ENCODE measurements around the gene TKFC. TPM values are rescaled to one million over a fixed set of nuclear protein-coding genes. Genes with fewer than 3 reads are reported as not detected.

The TKFC gene
- total and polyA plus RNA-seq, 4 donors = 15.7 to 134 (median 53.4) TPM

DNA sequence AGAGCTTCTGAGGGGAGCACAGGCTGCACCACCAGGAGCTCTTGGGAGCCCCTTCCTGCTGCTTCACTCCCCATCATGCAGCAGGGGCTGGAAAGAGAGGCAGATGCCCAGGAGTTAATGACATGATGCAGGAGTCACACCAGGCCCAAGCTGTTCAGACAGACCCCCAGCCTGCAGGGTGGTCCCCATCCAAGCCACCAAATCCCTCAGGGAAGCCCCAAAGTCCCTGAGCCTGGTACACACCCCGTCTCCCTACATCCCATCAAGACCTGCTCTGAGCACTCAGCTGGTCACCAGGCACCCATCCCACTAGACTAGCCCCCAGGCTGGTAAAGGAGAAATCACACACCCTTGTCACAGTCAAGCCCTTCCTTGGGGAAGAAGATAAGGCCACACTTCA is 17.3 kb downstream of the TKFC start:
- Histone ChIP-seq H3K4me3 (ENCODE audit: low read depth in 1 of 3, low read length in 3 of 3) (no peak overlapping the region), H3K27me3 (ENCODE audit: control insufficient read depth in 4 of 4, insufficient read depth in 4 of 4, low read length in 3 of 4) (no peaks in the 10 kb centered on the region), H3K36me3 (ENCODE audit: control insufficient read depth in 4 of 4, insufficient read depth in 3 of 4, low read depth in 1 of 4, low read length in 3 of 4) (peaks cover 6 to 28% (median 9%) of the 10 kb centered on the region in 4 donors), H3K9me3 (ENCODE audit: control insufficient read depth in 4 of 4, low read length in 3 of 4) (no peaks in the 10 kb centered on the region), H3K9ac (ENCODE audit: low read depth in 1 of 2, low read length in 2 of 2) (no peak overlapping the region), H3K4me1 (ENCODE audit: control insufficient read depth in 4 of 4, insufficient read depth in 4 of 4, low read length in 3 of 4) (peaks cover 0 to 11% (median 6%) of the 10 kb centered on the region in 4 donors), H3K27ac (ENCODE audit: low read depth in 1 of 2, low read length in 2 of 2) (no peak overlapping the region)
- no peak for TF ChIP-seq ATF3 (IDR thresholded peaks at IDR 0.05)
- TF ChIP-seq REST (IDR thresholded peaks at IDR 0.05) = no peak
- TF ChIP-seq YY1 (IDR thresholded peaks at IDR 0.05) = no peak
- TF ChIP-seq EGR1 (IDR thresholded peaks at IDR 0.05; ENCODE audit: low read depth in 2 of 2) = no peak
- no peak for TF ChIP-seq RAD21 (IDR thresholded peaks at IDR 0.05)
- TF ChIP-seq HNF4G (IDR thresholded peaks at IDR 0.05) = no peak
- TF ChIP-seq, protein P1, sequence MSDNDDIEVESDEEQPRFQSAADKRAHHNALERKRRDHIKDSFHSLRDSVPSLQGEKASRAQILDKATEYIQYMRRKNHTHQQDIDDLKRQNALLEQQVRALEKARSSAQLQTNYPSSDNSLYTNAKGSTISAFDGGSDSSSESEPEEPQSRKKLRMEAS (IDR thresholded peaks at IDR 0.05) = no peak
- no peak for TF ChIP-seq FOXA2 (IDR thresholded peaks at IDR 0.05)
- TF ChIP-seq HNF4A (conservative IDR thresholded peaks at IDR 0.05) = no peak
- TF ChIP-seq TAF1 (conservative IDR thresholded peaks at IDR 0.05) = no peak
- TF ChIP-seq RXRA (IDR thresholded peaks at IDR 0.05) = no peak
- TF ChIP-seq SP1 (IDR thresholded peaks at IDR 0.05) = no peak
- no peak for TF ChIP-seq ZBTB33 (IDR thresholded peaks at IDR 0.05)
- TF ChIP-seq, protein P2, sequence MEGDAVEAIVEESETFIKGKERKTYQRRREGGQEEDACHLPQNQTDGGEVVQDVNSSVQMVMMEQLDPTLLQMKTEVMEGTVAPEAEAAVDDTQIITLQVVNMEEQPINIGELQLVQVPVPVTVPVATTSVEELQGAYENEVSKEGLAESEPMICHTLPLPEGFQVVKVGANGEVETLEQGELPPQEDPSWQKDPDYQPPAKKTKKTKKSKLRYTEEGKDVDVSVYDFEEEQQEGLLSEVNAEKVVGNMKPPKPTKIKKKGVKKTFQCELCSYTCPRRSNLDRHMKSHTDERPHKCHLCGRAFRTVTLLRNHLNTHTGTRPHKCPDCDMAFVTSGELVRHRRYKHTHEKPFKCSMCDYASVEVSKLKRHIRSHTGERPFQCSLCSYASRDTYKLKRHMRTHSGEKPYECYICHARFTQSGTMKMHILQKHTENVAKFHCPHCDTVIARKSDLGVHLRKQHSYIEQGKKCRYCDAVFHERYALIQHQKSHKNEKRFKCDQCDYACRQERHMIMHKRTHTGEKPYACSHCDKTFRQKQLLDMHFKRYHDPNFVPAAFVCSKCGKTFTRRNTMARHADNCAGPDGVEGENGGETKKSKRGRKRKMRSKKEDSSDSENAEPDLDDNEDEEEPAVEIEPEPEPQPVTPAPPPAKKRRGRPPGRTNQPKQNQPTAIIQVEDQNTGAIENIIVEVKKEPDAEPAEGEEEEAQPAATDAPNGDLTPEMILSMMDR (IDR thresholded peaks at IDR 0.05; ENCODE audit: low read depth, low read length, missing input control) = no peak
- no peak for TF ChIP-seq FOXA1 (IDR thresholded peaks at IDR 0.05)
- TF ChIP-seq GABPA (IDR thresholded peaks at IDR 0.05 in 1 of 2, conservative IDR thresholded peaks at IDR 0.05 in 1 of 2) = no peak
- WGBS = 100% methylated on average over 1 of the region's 1 CpG
- no peak for DNase-seq (ENCODE audit: low spot score)

DNA sequence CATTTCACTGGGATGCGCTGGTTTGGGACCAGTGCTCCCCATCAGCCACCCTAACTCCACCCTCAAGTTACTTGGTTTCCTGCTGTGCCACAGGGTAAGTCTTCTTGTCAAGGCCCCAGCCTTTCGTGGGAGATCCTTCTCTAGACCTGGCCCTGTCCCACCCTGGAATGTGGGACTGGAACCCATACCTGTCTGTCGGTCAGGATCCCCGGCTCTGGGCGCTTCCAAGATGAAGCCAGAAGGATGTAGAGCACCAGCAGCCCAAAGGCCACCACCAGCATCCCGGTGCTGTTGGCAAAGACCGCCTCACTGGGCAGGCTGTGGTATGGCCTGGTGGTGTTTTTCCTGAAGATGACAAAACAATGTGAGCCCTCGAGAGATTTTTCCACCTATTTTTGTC is 17.8 kb downstream of the TKFC start:
- no peak for DNase-seq (ENCODE audit: low spot score)
- no peaks in the 10 kb centered on the region for H3K27me3 ChIP-seq (ENCODE audit: control insufficient read depth in 4 of 4, insufficient read depth in 4 of 4, low read length in 3 of 4)
- no peak overlapping the region for H3K27ac ChIP-seq (ENCODE audit: low read depth in 1 of 2, low read length in 2 of 2)
- peaks cover 5 to 23% (median 9%) of the 10 kb centered on the region in 4 donors for H3K36me3 ChIP-seq (ENCODE audit: control insufficient read depth in 4 of 4, insufficient read depth in 3 of 4, low read depth in 1 of 4, low read length in 3 of 4)
- no peak overlapping the region for H3K9ac ChIP-seq (ENCODE audit: low read depth in 1 of 2, low read length in 2 of 2)
- WGBS = 97% methylated on average over 8 of the region's 8 CpGs
- no peaks in the 10 kb centered on the region for H3K9me3 ChIP-seq (ENCODE audit: control insufficient read depth in 4 of 4, low read length in 3 of 4)
- no peak overlapping the region for H3K4me3 ChIP-seq (ENCODE audit: low read depth in 1 of 3, low read length in 3 of 3)
- peaks cover 0 to 11% (median 6%) of the 10 kb centered on the region in 4 donors for H3K4me1 ChIP-seq (ENCODE audit: control insufficient read depth in 4 of 4, insufficient read depth in 4 of 4, low read length in 3 of 4)
- no peak for TF ChIP-seq FOXA2 (IDR thresholded peaks at IDR 0.05)
- TF ChIP-seq GABPA (IDR thresholded peaks at IDR 0.05 in 1 of 2, conservative IDR thresholded peaks at IDR 0.05 in 1 of 2) = no peak
- TF ChIP-seq RXRA (IDR thresholded peaks at IDR 0.05) = no peak
- no peak for TF ChIP-seq HNF4A (conservative IDR thresholded peaks at IDR 0.05)
- TF ChIP-seq RAD21 (IDR thresholded peaks at IDR 0.05) = no peak
- TF ChIP-seq NR2F2 (IDR thresholded peaks at IDR 0.05) = no peak
- no peak for TF ChIP-seq EGR1 (IDR thresholded peaks at IDR 0.05; ENCODE audit: low read depth in 2 of 2)
- TF ChIP-seq, protein P2 (IDR thresholded peaks at IDR 0.05; ENCODE audit: low read depth, low read length, missing input control) = no peak
- no peak for TF ChIP-seq ATF3 (IDR thresholded peaks at IDR 0.05)
- TF ChIP-seq YY1 (IDR thresholded peaks at IDR 0.05) = no peak
- TF ChIP-seq ZBTB33 (IDR thresholded peaks at IDR 0.05) = no peak
- TF ChIP-seq, protein P1 (IDR thresholded peaks at IDR 0.05) = no peak
- TF ChIP-seq SP1 (IDR thresholded peaks at IDR 0.05) = no peak
- TF ChIP-seq HNF4G (IDR thresholded peaks at IDR 0.05) = no peak
- TF ChIP-seq FOXA1 (IDR thresholded peaks at IDR 0.05) = no peak
